Measurements from ENCODE around the gene ARHGAP18. TPM values are rescaled to one million over a fixed set of nuclear protein-coding genes. Genes with fewer than 3 reads are reported as not detected.

Gene ARHGAP18
- total RNA-seq, 2 donors from 2014 or later, result 14.3 to 17.7 TPM

DNA sequence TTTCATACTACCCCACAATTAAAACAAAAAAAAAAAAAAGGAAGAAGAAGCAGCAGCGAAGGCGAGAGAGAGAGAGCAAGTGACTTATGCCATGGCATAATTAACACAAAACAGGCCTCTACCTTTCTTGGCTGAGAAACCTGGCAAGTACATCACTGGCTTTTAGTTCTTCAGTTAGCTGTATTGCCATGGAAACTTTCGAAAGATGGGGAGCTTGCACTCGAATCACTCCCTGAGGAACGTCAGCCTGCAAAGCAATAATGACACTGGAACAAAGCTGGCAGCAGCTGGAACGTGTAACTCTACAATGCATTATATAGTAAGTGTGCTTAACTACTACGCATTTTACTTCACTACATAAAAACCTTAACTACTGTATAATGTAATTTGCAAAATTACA is 126.1 kb downstream of the ARHGAP18 start:
- TF ChIP-seq, protein P1, sequence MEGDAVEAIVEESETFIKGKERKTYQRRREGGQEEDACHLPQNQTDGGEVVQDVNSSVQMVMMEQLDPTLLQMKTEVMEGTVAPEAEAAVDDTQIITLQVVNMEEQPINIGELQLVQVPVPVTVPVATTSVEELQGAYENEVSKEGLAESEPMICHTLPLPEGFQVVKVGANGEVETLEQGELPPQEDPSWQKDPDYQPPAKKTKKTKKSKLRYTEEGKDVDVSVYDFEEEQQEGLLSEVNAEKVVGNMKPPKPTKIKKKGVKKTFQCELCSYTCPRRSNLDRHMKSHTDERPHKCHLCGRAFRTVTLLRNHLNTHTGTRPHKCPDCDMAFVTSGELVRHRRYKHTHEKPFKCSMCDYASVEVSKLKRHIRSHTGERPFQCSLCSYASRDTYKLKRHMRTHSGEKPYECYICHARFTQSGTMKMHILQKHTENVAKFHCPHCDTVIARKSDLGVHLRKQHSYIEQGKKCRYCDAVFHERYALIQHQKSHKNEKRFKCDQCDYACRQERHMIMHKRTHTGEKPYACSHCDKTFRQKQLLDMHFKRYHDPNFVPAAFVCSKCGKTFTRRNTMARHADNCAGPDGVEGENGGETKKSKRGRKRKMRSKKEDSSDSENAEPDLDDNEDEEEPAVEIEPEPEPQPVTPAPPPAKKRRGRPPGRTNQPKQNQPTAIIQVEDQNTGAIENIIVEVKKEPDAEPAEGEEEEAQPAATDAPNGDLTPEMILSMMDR (conservative IDR thresholded peaks at IDR 0.05), result no peak
- Histone ChIP-seq H3K4me3 (ENCODE audit: low read length) (no peak overlapping the region), H3K36me3 (ENCODE audit: control insufficient read depth, insufficient read depth, low read length) (no peaks in the 10 kb centered on the region), H3K27me3 (ENCODE audit: control insufficient read depth, insufficient read depth, low read length, poor library complexity, severe bottlenecking) (no peaks in the 10 kb centered on the region), H3K9me3 (ENCODE audit: control insufficient read depth, low read length) (no peaks in the 10 kb centered on the region), H3K27ac (ENCODE audit: low read depth, low read length) (no peak overlapping the region), H3K4me1 (ENCODE audit: control insufficient read depth, insufficient read depth, low read length) (no peaks in the 10 kb centered on the region), H3K9ac (ENCODE audit: extremely low read depth, low read length, poor library complexity, severe bottlenecking) (no peak overlapping the region)
- H3K27ac Mint-ChIP-seq, result no peak overlapping the region
- 88 to 93% methylated on average over 2 to 6 of the region's 7 CpGs for WGBS, 2 experiments (ENCODE audit: insufficient coverage in 1 of 2, insufficient read length in 1 of 2)
- H3K9me3 Mint-ChIP-seq, result no peaks in the 10 kb centered on the region
- no peak overlapping the region for H3K4me3 Mint-ChIP-seq
- H3K36me3 Mint-ChIP-seq (ENCODE audit: low read depth), result peaks cover 16% of the 10 kb centered on the region
- no peaks in the 10 kb centered on the region for H3K27me3 Mint-ChIP-seq (ENCODE audit: insufficient read depth)
- H3K4me1 Mint-ChIP-seq, result no peaks in the 10 kb centered on the region
- no peak for DNase-seq

DNA sequence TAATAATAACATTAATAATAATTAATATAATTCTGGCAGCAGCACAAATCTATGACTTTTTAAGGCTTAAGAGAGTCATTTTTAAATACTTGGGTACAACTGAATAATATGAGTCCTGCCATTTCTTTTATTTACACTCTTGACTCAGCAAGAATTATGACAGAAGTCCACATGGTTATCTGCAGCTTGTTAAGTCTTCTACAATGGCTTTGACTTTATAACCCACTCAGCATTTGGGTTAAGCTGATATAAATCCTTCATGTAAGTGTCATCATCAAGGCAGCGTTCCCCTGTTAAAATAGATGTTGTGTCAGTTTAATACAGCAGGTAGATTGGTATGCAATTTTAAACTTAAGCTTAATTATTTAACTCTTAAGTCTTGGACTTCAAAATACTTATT is 131.7 kb downstream of the ARHGAP18 start:
- H3K4me1 ChIP-seq (ENCODE audit: control insufficient read depth, insufficient read depth, low read length), result no peaks in the 10 kb centered on the region
- 83% methylated on average over 1 of the region's 1 CpG for WGBS, 2 experiments (ENCODE audit: insufficient coverage in 1 of 2, insufficient read length in 1 of 2)
- DNase-seq, result no peak

DNA sequence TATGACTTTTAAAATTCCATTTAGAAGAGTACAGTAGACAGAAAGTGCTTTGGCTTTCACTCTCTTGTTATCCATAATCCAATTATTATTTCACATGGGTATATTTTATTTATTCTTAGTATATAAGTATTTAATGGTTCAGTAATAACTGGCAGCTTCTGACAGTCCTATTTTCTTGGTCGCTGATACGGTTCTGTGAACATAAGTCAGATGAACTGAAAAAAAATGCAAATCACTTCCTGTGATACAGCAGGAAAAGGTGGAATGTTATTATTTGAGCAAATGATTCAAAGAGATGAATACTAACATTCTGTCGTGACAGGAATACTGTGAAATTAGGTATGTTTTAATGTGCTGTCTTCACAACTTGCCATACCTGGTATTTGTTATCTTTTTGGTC is 132.3 kb downstream of the ARHGAP18 start:
- no peaks in the 10 kb centered on the region for H3K27me3 Mint-ChIP-seq (ENCODE audit: insufficient read depth)
- H3K4me3 ChIP-seq (ENCODE audit: low read length), result no peak overlapping the region
- WGBS, 2 experiments (ENCODE audit: insufficient coverage in 1 of 2, insufficient read length in 1 of 2), result 96 to 97% methylated on average over 3 of the region's 3 CpGs

More for the DNA sequence above, 131.7 kb downstream of the ARHGAP18 start:
- no peak overlapping the region for H3K4me3 ChIP-seq (ENCODE audit: low read length)
- Mint-ChIP-seq H3K4me3 (no peak overlapping the region), H3K4me1 (peaks cover 4% of the 10 kb centered on the region), H3K36me3 (ENCODE audit: low read depth) (peaks cover 19% of the 10 kb centered on the region), H3K27ac (no peak overlapping the region), H3K9me3 (peaks cover 10% of the 10 kb centered on the region), H3K27me3 (ENCODE audit: insufficient read depth) (no peaks in the 10 kb centered on the region)
- no peaks in the 10 kb centered on the region for H3K9me3 ChIP-seq (ENCODE audit: control insufficient read depth, low read length)
- no peaks in the 10 kb centered on the region for H3K27me3 ChIP-seq (ENCODE audit: control insufficient read depth, insufficient read depth, low read length, poor library complexity, severe bottlenecking)
- H3K9ac ChIP-seq (ENCODE audit: extremely low read depth, low read length, poor library complexity, severe bottlenecking), result no peak overlapping the region
- no peaks in the 10 kb centered on the region for H3K36me3 ChIP-seq (ENCODE audit: control insufficient read depth, insufficient read depth, low read length)
- TF ChIP-seq, protein P1 (conservative IDR thresholded peaks at IDR 0.05), result no peak
- no peak overlapping the region for H3K27ac ChIP-seq (ENCODE audit: low read depth, low read length)

More for the DNA sequence above, 132.3 kb downstream of the ARHGAP18 start:
- no peaks in the 10 kb centered on the region for H3K9me3 ChIP-seq (ENCODE audit: control insufficient read depth, low read length)
- peaks cover 4% of the 10 kb centered on the region for H3K4me1 Mint-ChIP-seq
- H3K4me1 ChIP-seq (ENCODE audit: control insufficient read depth, insufficient read depth, low read length), result no peaks in the 10 kb centered on the region
- peaks cover 23% of the 10 kb centered on the region for H3K36me3 Mint-ChIP-seq (ENCODE audit: low read depth)
- no peak overlapping the region for H3K27ac ChIP-seq (ENCODE audit: low read depth, low read length)
- no peaks in the 10 kb centered on the region for H3K36me3 ChIP-seq (ENCODE audit: control insufficient read depth, insufficient read depth, low read length)
- H3K9ac ChIP-seq (ENCODE audit: extremely low read depth, low read length, poor library complexity, severe bottlenecking), result no peak overlapping the region
- H3K27me3 ChIP-seq (ENCODE audit: control insufficient read depth, insufficient read depth, low read length, poor library complexity, severe bottlenecking), result no peaks in the 10 kb centered on the region
- H3K27ac Mint-ChIP-seq, result no peak overlapping the region
- peaks cover 10% of the 10 kb centered on the region for H3K9me3 Mint-ChIP-seq
- DNase-seq, result no peak
- H3K4me3 Mint-ChIP-seq, result no peak overlapping the region
- TF ChIP-seq, protein P1 (conservative IDR thresholded peaks at IDR 0.05), result no peak

All from endodermal cell (in vitro differentiated cells).